Amniotic stem cell (primary cell): Measurements from ENCODE around the gene AGAP5.

Source experiments
- DNase-seq: peaks from one replicate; lab custom pipeline; 2025; lab: John Stamatoyannopoulos, UW

Gene AGAP5

GRCh38 chr10:73653701-73654100 lies 44.2 kb downstream of the AGAP5 start:
- DNase-seq: no peak

- DNase-seq: no peak
Measured at GRCh38 chr10:73653195-73653594, 44.7 kb downstream of the AGAP5 start.

- no peak for DNase-seq
Measured at GRCh38 chr10:73650537-73651331, 47.2 kb downstream of the AGAP5 start.

DNA sequence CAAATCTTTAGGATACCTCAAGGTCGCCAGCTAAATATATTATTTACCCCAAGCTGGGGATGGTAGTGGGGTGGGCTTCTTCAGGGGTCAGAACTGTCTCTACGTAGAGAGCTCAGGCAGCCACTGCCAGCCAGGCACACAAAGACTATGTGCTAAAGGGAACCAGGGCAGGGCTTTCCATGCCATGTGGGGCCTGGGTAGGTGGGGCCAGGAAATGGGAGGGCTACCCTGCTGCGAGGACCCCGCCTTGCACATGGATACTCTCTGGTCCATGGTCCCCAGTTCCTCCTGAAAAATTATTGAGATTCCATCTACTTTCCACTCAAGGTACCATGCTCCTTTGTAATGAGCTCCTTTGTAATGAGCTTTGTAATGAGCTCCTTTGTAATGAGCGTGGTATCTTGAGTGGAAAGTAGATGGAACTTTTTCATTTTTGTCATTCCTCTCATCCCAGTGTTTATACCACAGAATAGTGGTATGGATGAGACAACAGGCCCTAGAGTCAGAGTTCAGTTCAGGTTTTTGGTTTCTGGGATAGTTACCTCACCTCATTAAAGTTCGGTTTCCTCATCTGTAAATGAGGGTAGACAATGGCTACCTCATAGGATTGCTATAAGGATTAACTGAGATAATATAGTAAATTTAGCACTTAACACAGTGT lies 47.9 kb downstream of the AGAP5 start:
- no peak for DNase-seq

GRCh38 chr10:73648975-73649829 lies 48.7 kb downstream of the AGAP5 start:
- no peak for DNase-seq

- no peak for DNase-seq
Measured at GRCh38 chr10:73647875-73648651, 49.8 kb downstream of the AGAP5 start.

DNA sequence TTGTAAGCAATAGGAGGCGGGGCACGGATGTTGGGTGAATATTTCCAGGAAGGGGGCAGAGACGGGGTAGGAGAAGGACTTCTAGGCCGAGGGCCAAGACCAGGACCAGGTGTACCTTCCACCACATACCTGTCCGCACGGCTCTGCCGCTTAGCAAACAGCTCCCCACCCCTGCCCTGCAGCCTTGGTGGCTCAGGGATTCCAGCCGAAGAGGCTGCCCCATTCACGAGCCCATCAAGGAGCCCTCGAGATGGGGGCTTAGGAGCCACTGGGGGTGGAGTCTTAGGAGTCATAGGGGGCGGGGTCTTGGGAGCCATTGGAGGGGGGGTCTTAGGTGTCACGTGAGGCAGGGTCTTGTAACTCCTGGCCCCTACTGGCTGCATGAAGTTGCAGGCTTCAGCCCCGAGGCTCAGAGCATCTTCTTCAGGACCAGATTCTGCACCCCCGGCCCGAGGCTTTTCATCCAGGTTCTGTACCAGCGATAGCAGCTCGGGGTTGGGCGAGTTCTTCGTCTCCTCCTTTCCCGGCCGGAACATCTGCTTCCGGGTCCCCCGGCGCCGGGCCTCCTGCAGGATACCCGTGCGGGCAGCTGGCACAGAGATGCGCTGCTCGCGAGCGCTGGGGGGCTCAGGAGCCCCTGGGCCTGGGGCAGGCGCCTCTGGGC lies 50.6 kb downstream of the AGAP5 start:
- DNase-seq: no peak

DNA sequence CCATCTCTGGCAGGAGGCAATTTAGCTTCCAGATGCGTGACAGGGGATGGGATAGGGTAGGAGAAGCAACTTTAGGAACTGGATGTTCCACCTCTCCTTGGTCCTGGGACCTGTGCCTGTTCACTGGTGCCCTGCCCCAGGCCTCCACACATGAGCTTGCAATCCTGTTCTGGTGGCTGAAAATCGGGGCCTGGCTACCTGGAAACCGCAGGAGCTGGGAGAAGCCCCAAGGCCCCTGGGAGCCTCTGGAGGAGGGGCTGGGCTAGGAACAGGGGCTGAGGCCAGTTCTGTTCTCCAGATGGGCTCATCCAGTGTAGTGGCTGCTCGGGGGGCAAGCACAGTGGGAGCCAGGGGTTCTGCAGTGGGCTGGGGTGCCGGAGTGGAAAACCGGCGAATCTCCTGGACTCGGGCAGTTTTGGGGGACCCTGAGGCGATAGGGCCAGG lies 51.3 kb downstream of the AGAP5 start:
- DNase-seq: no peak

GRCh38 chr10:73645251-73645650 lies 52.7 kb downstream of the AGAP5 start:
- DNase-seq: no peak

- DNase-seq: no peak
Measured at GRCh38 chr10:73644767-73645166, 53.1 kb downstream of the AGAP5 start.

DNA sequence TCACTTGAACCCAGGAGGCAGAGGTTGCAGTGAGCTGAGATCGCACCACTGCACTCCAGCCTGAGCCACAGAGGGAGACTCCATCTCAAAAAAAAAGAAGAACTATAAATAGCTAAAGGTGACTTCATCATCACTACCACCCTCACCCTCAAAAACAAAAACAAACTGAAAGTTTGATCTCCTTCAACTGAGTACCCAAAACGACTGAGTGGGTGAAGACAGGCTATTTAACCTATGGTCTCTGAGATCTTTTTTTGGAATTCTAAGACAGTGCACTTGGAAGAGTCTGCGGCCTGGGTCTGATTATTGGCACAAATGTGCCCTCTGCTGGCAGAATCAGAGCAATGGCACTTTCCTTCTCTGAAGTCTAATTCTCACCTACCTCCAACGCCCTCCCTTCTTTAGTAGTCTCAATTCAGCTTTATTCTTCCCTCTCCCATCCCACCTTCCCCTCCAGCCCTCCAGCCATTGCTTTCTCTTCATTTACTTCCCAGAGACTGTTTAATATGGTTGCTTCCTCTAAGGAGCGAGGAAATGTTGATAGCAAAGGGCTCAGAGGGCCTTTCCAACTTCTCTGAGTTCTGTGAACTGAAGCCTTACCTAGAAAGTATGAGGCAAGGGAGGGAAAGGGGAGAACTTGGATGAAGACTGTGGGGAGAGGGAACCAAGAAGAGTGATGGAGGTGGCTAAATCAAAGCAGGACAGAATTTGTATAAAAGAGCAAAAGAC lies 53.7 kb downstream of the AGAP5 start:
- peak; percentile 45 for DNase-seq

- DNase-seq: no peak
Measured at GRCh38 chr10:73643362-73643761, 54.5 kb downstream of the AGAP5 start.

DNA sequence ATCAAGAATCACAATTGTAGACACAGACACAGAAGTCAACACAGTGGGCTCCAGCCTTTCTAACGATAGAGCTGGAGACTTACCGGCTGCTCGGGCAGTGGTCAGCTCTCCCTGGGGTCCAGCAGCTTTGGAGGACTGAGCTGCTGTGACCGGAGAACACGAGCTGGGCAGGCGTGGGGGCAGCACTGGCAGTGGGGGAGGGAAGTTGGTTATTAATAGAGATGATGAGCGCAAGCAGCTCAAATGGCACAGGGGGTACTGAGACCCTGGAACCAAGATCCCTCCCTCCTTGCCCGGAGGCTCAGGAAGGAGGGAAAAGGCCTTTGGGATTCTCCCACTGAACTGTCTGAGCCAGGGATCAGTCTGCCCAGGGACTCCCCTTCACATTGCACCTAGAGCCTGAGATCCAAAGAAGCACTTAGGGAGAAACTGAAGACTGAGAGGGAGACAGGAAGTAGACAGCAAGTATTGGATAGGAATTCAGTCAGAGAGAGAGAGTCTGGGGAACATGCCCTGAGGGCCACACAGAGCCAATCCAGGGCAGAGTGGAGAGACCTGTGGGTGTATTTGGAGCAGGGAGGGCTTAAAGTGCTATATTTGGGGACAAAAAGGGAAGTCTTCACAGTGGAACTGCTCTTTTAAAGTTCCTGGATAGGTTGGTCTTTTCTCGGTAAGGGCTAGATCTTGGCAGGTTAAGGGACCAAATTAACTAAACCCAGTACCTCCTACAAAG lies 56.4 kb downstream of the AGAP5 start, which contains the start of gene MYOZ1:
Gene MYOZ1 (minus strand): TSS at position 147 of the 733 bp plus-strand sequence. CDS start 1,457 bp downstream, outside the sequence.
- no peak for DNase-seq

GRCh38 chr10:73639286-73639685 lies 58.6 kb downstream of the AGAP5 start:
- DNase-seq: no peak

DNA sequence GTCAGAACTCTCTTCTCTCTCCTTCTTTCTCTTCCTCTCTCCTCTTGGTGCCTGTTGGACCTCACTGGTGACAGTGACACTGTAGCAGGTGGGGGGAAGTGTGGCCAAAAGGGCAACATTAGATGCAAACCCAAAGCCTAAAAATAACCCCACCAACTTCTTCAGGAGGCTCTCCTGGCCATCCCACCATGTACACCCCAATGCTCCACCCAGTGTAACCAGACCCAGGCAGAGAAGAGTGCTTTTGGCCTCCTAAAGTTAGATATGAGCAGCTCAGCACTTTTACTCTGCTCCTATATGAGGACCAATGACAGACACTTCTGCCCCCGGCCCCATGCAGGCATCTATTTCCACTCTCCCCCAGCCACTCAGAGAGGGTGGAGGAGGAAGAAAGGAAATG lies 62.1 kb downstream of the AGAP5 start:
- no peak for DNase-seq

DNA sequence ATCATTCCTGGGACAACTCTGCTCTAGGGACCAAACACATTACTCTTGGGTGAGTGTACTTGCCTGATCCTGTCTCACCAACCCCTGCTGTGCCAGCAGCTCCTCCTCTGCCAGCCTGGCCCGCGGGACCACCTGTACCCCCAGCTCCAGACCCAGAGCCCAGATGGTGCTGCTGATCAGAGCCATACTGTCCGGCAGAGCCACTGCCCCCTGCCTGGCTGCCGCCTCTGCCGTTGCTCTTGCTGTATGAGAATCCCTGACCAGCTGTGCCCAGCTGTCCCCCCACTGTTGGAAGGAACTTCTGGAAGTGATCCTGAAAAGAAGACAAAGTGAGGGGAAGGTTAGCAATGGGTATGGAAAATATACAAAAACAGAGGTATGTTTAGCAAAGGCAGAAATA lies 63.5 kb downstream of the AGAP5 start:
- no peak for DNase-seq

DNA sequence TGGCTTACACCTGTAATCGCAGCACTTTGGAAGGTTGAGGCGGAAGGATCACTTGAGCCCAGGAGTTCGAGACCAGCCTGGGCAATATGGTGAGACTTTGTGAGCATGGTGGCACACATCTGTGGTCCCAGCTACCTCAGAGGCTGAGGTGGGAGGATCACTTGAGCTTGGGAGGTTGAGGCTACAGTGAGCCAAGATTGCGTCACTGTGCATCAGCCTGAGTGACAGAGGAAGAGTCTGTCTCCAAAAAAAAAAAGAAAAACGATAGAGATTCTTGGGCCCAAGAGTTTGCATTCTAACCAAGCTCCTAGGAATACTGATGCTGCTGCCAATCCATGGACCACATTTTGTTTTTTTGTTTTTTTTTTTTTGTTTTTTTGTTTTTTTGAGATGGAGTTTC lies 68.7 kb downstream of the AGAP5 start:
- no peak for DNase-seq

DNA sequence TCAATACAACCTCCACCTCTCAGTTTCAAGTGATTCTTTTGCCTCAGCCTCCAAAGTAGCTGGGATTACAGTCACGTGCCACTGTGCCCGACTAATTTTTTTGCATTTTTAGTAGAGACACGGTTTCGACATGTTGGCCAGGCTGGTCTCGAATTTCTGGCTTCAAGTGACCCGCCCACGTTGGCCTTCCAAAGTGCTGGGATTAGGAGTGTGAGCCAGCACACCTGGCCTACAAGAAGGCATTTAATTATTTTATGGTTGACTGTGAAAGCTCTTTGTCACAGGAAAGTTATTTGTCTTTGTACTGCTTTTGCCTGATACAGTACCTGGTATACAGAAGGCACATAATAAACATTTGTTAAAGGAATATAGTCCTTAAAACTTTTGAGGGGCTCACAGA lies 69.5 kb downstream of the AGAP5 start:
- no peak for DNase-seq

- DNase-seq: no peak
Measured at GRCh38 chr10:73627300-73627699, 70.6 kb downstream of the AGAP5 start.
